ENCODE data around the gene ADPRM.

DNA sequence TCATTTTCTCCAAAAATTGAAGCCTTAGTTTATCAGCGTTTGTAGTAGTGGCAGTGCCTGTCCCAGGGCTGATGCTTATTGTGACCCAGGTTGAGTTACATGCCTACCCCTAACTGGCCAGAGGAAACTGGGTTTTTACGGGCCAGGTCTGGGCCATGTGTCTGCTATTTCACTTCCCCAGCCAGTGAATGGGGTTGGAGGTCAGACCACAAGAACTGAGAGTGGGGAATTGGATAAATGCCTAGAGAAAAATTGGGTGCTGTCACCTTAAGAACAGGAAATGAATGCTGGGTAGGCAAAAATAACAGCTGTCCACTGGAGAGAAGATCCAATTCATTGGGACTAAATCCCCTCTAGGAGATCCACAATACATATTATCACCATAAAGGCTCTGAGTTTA, 5.2 kb downstream of the ADPRM start:
- no peak for TF ChIP-seq POLR2A (IDR thresholded peaks at IDR 0.05; ENCODE audit: low read length)
- TF ChIP-seq, protein P1, sequence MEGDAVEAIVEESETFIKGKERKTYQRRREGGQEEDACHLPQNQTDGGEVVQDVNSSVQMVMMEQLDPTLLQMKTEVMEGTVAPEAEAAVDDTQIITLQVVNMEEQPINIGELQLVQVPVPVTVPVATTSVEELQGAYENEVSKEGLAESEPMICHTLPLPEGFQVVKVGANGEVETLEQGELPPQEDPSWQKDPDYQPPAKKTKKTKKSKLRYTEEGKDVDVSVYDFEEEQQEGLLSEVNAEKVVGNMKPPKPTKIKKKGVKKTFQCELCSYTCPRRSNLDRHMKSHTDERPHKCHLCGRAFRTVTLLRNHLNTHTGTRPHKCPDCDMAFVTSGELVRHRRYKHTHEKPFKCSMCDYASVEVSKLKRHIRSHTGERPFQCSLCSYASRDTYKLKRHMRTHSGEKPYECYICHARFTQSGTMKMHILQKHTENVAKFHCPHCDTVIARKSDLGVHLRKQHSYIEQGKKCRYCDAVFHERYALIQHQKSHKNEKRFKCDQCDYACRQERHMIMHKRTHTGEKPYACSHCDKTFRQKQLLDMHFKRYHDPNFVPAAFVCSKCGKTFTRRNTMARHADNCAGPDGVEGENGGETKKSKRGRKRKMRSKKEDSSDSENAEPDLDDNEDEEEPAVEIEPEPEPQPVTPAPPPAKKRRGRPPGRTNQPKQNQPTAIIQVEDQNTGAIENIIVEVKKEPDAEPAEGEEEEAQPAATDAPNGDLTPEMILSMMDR (IDR thresholded peaks at IDR 0.05), result no peak
- TF ChIP-seq SREBF2 (IDR thresholded peaks at IDR 0.05), result no peak
- no peak for TF ChIP-seq EP300 (IDR thresholded peaks at IDR 0.05)
- TF ChIP-seq, protein P2, sequence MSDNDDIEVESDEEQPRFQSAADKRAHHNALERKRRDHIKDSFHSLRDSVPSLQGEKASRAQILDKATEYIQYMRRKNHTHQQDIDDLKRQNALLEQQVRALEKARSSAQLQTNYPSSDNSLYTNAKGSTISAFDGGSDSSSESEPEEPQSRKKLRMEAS (IDR thresholded peaks at IDR 0.05), result no peak
- TF ChIP-seq, protein P3, sequence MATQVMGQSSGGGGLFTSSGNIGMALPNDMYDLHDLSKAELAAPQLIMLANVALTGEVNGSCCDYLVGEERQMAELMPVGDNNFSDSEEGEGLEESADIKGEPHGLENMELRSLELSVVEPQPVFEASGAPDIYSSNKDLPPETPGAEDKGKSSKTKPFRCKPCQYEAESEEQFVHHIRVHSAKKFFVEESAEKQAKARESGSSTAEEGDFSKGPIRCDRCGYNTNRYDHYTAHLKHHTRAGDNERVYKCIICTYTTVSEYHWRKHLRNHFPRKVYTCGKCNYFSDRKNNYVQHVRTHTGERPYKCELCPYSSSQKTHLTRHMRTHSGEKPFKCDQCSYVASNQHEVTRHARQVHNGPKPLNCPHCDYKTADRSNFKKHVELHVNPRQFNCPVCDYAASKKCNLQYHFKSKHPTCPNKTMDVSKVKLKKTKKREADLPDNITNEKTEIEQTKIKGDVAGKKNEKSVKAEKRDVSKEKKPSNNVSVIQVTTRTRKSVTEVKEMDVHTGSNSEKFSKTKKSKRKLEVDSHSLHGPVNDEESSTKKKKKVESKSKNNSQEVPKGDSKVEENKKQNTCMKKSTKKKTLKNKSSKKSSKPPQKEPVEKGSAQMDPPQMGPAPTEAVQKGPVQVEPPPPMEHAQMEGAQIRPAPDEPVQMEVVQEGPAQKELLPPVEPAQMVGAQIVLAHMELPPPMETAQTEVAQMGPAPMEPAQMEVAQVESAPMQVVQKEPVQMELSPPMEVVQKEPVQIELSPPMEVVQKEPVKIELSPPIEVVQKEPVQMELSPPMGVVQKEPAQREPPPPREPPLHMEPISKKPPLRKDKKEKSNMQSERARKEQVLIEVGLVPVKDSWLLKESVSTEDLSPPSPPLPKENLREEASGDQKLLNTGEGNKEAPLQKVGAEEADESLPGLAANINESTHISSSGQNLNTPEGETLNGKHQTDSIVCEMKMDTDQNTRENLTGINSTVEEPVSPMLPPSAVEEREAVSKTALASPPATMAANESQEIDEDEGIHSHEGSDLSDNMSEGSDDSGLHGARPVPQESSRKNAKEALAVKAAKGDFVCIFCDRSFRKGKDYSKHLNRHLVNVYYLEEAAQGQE (IDR thresholded peaks at IDR 0.05), result no peak
- TF ChIP-seq JUNB (IDR thresholded peaks at IDR 0.05), result no peak

Measured in A549 (cell line).